Measurements from ENCODE around the gene UBAP2.

GRCh38 chr9:34035656-34036055, 13.0 kb downstream of the UBAP2 start:
- TF ChIP-seq CTCF (IDR thresholded peaks at IDR 0.05; ENCODE audit: insufficient read depth, low read depth, low read length) (no peak), EZH2 (IDR thresholded peaks at IDR 0.05; ENCODE audit: insufficient read depth, low read length) (no peak)

All from astrocyte (in vitro differentiated cells and primary cell).